K562 (cell line): ENCODE results near the gene ZBTB44.

Experiments
- CHD7 ChIP-seq: fragments of 200-600 bp; sonication (generic); IDR thresholded peaks from one replicate; pipeline ENCODE4 v1.6.1; 2012; ENCODE audit warnings: mild to moderate bottlenecking, low read depth, low read length, inconsistent platforms
- CTCF ChIP-seq, 3 experiments: IDR thresholded peaks in 2 of 3; conservative IDR thresholded peaks in 1 of 3; 2 replicates each; pipeline ENCODE4 v1.5.1; 2011 to 2012; ENCODE audit warnings: low read length in 3 of 3, mild to moderate bottlenecking in 3 of 3, control low read depth in 2 of 3, improper control_type of control experiment in 1 of 3, inconsistent platforms in 1 of 3, low read depth in 1 of 3, mixed read lengths in 1 of 3, moderate library complexity in 1 of 3; ENCODE audit not compliant: insufficient read depth in 2 of 3
- DACH1 ChIP-seq: fragments of 450-650 bp; IDR thresholded peaks from 2 replicates; pipeline ENCODE4 v1.6.1; 2018; ENCODE audit not compliant: partially characterized antibody
- EZH2 ChIP-seq: IDR thresholded peaks from 2 replicates; pipeline ENCODE4 v1.6.1; 2012; ENCODE audit warnings: low read depth, mild to moderate bottlenecking, inconsistent platforms, low read length, borderline replicate concordance
- FOXM1 ChIP-seq, 2 experiments: fragments of 450-650 bp in 1 of 2; sonication (generic) in 1 of 2; formaldehyde crosslinking in 1 of 2; IDR thresholded peaks; 2 replicates each; pipeline versions ENCODE4 v1.6.1 to v1.9.0; 2017 to 2022; ENCODE audit warnings: low read depth in 2 of 2, mild to moderate bottlenecking in 2 of 2, missing genetic modification reagents in 1 of 2, moderate library complexity in 1 of 2
- GABPA ChIP-seq: fragments of 200-800 bp; sonication (Bioruptor generic); conservative IDR thresholded peaks from 2 replicates; pipeline ENCODE4 v1.6.1; 2016; ENCODE audit warnings: low read depth, missing genetic modification characterization, missing compliant biosample characterization
- MAFF ChIP-seq: IDR thresholded peaks from 2 replicates; pipeline ENCODE4 v1.6.1; 2012; ENCODE audit warnings: low read length, improper control_type of control experiment
- NFRKB ChIP-seq: fragments of 450-650 bp; IDR thresholded peaks from 2 replicates; pipeline ENCODE4 v1.6.1; 2016; ENCODE audit warnings: low read depth
- RNF2 ChIP-seq: sonication (generic); IDR thresholded peaks from 2 replicates; pipeline ENCODE4 v1.6.1; 2016
- SREBF1 ChIP-seq: fragments of 150-350 bp; IDR thresholded peaks from 2 replicates; pipeline ENCODE4 v1.6.1; 2014; ENCODE audit warnings: antibody characterized with exemption, low read depth, low read length, borderline replicate concordance
- SRSF7 ChIP-seq: fragments of 200-400 bp; formaldehyde crosslinking; optimal IDR thresholded peaks from 2 replicates; pipeline ENCODE3; 2017; ENCODE audit warnings: mild to moderate bottlenecking, low read depth, low read length
- ZBTB1 ChIP-seq: sonication (generic); formaldehyde crosslinking; IDR thresholded peaks from 2 replicates; pipeline ENCODE4 v1.8.1; 2023; ENCODE audit warnings: missing genetic modification reagents, low read depth, mild to moderate bottlenecking, borderline replicate concordance

- TF ChIP-seq CTCF (IDR thresholded peaks at IDR 0.05 in 2 of 3, conservative IDR thresholded peaks at IDR 0.05 in 1 of 3; ENCODE audit: insufficient read depth in 2 of 3, low read depth in 1 of 3, low read length in 3 of 3): no peak
- TF ChIP-seq SREBF1: no peak
- no peak for TF ChIP-seq GABPA (tag)
- no peak for TF ChIP-seq NFRKB
- no peak for TF ChIP-seq DACH1
- TF ChIP-seq ZBTB1 (CRISPR knock-in tag): no peak
- no peak for TF ChIP-seq SRSF7
- no peak for TF ChIP-seq RNF2
- TF ChIP-seq CHD7: no peak
- TF ChIP-seq MAFF: no peak
- TF ChIP-seq EZH2: no peak
- no peak for TF ChIP-seq FOXM1 (IDR thresholded peaks at IDR 0.05; ENCODE audit: low read depth)
- TF ChIP-seq FOXM1 (CRISPR knock-in tag; IDR thresholded peaks at IDR 0.05; ENCODE audit: low read depth): no peak
These were observed 54.0 kb downstream of the ZBTB44 start for GRCh38 chr11:130260742-130261141.
